Liver (tissue), 9 donors: Measurements from ENCODE around the gene CNOT3. TPM values are rescaled to one million over a fixed set of nuclear protein-coding genes. Genes with fewer than 3 reads are reported as not detected.
A peak's percentile ranks its signal among the peaks of the same experiment; 100 is the strongest.

Experiments used
- DNase-seq: peaks from one replicate; pipeline ENCODE4 v3.0.0-alpha.2; 2017; ENCODE audit warnings: low spot score
- H3K27ac ChIP-seq, 2 donors: one replicate each; pipeline ENCODE4 v1.7.0; 2013; ENCODE audit warnings: inconsistent platforms in 2 of 2, low read length in 2 of 2, control low read depth in 1 of 2, low read depth in 1 of 2, mild to moderate bottlenecking in 1 of 2
- H3K27me3 ChIP-seq, 4 donors: one replicate each; pipeline versions ENCODE4 v1.6.1 to v1.7.0; 2013; ENCODE audit warnings: low read length in 3 of 4, inconsistent platforms in 1 of 4, mild to moderate bottlenecking in 1 of 4, moderate library complexity in 1 of 4; ENCODE audit not compliant: control insufficient read depth in 4 of 4, insufficient read depth in 4 of 4
- H3K36me3 ChIP-seq, 4 donors: one replicate each; pipeline versions ENCODE4 v1.6.1 to v1.7.0; 2013; ENCODE audit warnings: low read length in 3 of 4, mild to moderate bottlenecking in 3 of 4, low read depth in 1 of 4, moderate library complexity in 1 of 4; ENCODE audit not compliant: control insufficient read depth in 4 of 4, insufficient read depth in 3 of 4
- H3K4me1 ChIP-seq, 4 donors: one replicate each; pipeline versions ENCODE4 v1.6.1 to v1.7.0; 2013; ENCODE audit warnings: low read length in 3 of 4, mild to moderate bottlenecking in 3 of 4, moderate library complexity in 1 of 4; ENCODE audit not compliant: control insufficient read depth in 4 of 4, insufficient read depth in 4 of 4
- H3K4me3 ChIP-seq, 3 donors: one replicate each; pipeline versions ENCODE4 v1.6.1 to v1.7.0; 2013; ENCODE audit warnings: low read length in 3 of 3, control low read depth in 1 of 3, low read depth in 1 of 3, mild to moderate bottlenecking in 1 of 3
- H3K9ac ChIP-seq, 2 donors: one replicate each; pipeline ENCODE4 v1.7.0; 2013; ENCODE audit warnings: low read length in 2 of 2, mild to moderate bottlenecking in 2 of 2, moderate library complexity in 2 of 2, control low read depth in 1 of 2, low read depth in 1 of 2
- H3K9me3 ChIP-seq, 4 donors: one replicate each; pipeline versions ENCODE4 v1.6.1 to v1.7.0; 2013; ENCODE audit warnings: low read length in 3 of 4; ENCODE audit not compliant: control insufficient read depth in 4 of 4
- ATF3 ChIP-seq: IDR thresholded peaks from 2 replicates; pipeline ENCODE4 v1.6.1; 2016; ENCODE audit warnings: antibody characterized with exemption
- CTCF ChIP-seq: fragments of 150-350 bp; IDR thresholded peaks from 2 replicates; pipeline ENCODE4 v1.5.1; 2017; ENCODE audit warnings: improper control_type of control experiment, low read depth, low read length; ENCODE audit not compliant: missing input control
- EGR1 ChIP-seq, 2 donors: IDR thresholded peaks; 2 replicates each; pipeline ENCODE4 v1.6.1; 2016 to 2018; ENCODE audit warnings: antibody characterized with exemption in 2 of 2, low read depth in 2 of 2
- FOXA1 ChIP-seq: IDR thresholded peaks from 2 replicates; pipeline ENCODE4 v1.6.1; 2016; ENCODE audit warnings: antibody characterized with exemption
- FOXA2 ChIP-seq: IDR thresholded peaks from 2 replicates; pipeline ENCODE4 v1.6.1; 2016; ENCODE audit warnings: antibody characterized with exemption
- GABPA ChIP-seq, 2 donors: IDR thresholded peaks in 1 of 2; conservative IDR thresholded peaks in 1 of 2; 2 replicates each; pipeline ENCODE4 v1.6.1; 2016; ENCODE audit warnings: antibody characterized with exemption in 2 of 2, mild to moderate bottlenecking in 1 of 2, moderate library complexity in 1 of 2
- HNF4A ChIP-seq, 2 donors: conservative IDR thresholded peaks; 2 replicates each; pipeline ENCODE4 v1.6.1; 2016; ENCODE audit warnings: antibody characterized with exemption in 2 of 2, mild to moderate bottlenecking in 2 of 2
- HNF4G ChIP-seq: IDR thresholded peaks from 2 replicates; pipeline ENCODE4 v1.6.1; 2016; ENCODE audit warnings: antibody characterized with exemption
- JUND ChIP-seq, 2 donors: IDR thresholded peaks; 2 replicates each; pipeline ENCODE4 v1.6.1; 2016; ENCODE audit warnings: antibody characterized with exemption in 2 of 2
- MAX ChIP-seq: IDR thresholded peaks from 2 replicates; pipeline ENCODE4 v1.6.1; 2016; ENCODE audit warnings: antibody characterized with exemption
- NR2F2 ChIP-seq: IDR thresholded peaks from 2 replicates; pipeline ENCODE4 v1.6.1; 2016; ENCODE audit warnings: antibody characterized with exemption
- RAD21 ChIP-seq, 2 donors: IDR thresholded peaks; 2 replicates each; pipeline ENCODE4 v1.6.1; 2016; ENCODE audit warnings: antibody characterized with exemption in 2 of 2, mild to moderate bottlenecking in 2 of 2
- REST ChIP-seq: IDR thresholded peaks from 2 replicates; pipeline ENCODE4 v1.6.1; 2016; ENCODE audit warnings: antibody characterized with exemption, mild to moderate bottlenecking
- RXRA ChIP-seq, 2 donors: IDR thresholded peaks; 2 replicates each; pipeline ENCODE4 v1.6.1; 2017 to 2018; ENCODE audit warnings: antibody characterized with exemption in 2 of 2, mild to moderate bottlenecking in 1 of 2
- SP1 ChIP-seq: IDR thresholded peaks from 2 replicates; pipeline ENCODE4 v1.6.1; 2018; ENCODE audit warnings: antibody characterized with exemption, mild to moderate bottlenecking
- TAF1 ChIP-seq: conservative IDR thresholded peaks from 2 replicates; pipeline ENCODE4 v1.6.1; 2016; ENCODE audit warnings: antibody characterized with exemption, mild to moderate bottlenecking
- YY1 ChIP-seq: IDR thresholded peaks from 2 replicates; pipeline ENCODE4 v1.6.1; 2016; ENCODE audit warnings: antibody characterized with exemption, mild to moderate bottlenecking
- ZBTB33 ChIP-seq: IDR thresholded peaks from 2 replicates; pipeline ENCODE4 v1.6.1; 2016; ENCODE audit warnings: antibody characterized with exemption
- WGBS: extraction: QIAGEN DNeasy Blood & Tissue Kit; methylation state at CpG from one replicate; pipeline ENCODE4 v1.1.7; 2013; 5-methylcytosine and 5-hydroxymethylcytosine counted together
- polyA plus RNA-seq, 2 donors: library from polyadenylated mRNA; stranded (reverse) in 1 of 2; unstranded in 1 of 2; fragments of 200-250 nt in 1 of 2; fragments of >200 nt in 1 of 2; fragmentation: Nextera tagmentation in 1 of 2; extraction: Ambion mirVana in 1 of 2; gene quantifications; one replicate each; pipeline versions ENCODE4 v1.2.1 to v1.2.3, GENCODE V29; 2013 to 2015
- total RNA-seq, 2 donors: library from RNA; depleted of rRNA; stranded (reverse); fragments of >200 nt; gene quantifications; one replicate each; pipeline ENCODE4 v1.2.3, GENCODE V29; 2014
- donor health status: healthy.
- donor health status: healthy.
- donor health status: healthy.
- donor health status: healthy.
- donor health status: healthy.

CNOT3 gene
- total and polyA plus RNA-seq, 4 donors, result 3.7 to 13.0 (median 9.1) TPM

- Histone ChIP-seq H3K9ac (peak overlapping the region; percentile 63 to 77), H3K4me1 (peaks cover 9 to 22% (median 15%) of the 10 kb centered on the region in 4 donors), H3K36me3 (peaks cover 4 to 17% (median 12%) of the 10 kb centered on the region in 4 donors), H3K27ac (peak overlapping the region; percentile 96 to 99), H3K4me3 (peak overlapping the region; percentile 51 to 78 (median 68)), H3K9me3 (no peaks in the 10 kb centered on the region), H3K27me3 (no peaks in the 10 kb centered on the region)
- peak; percentile 99 for DNase-seq
- under 1% methylated on average over 56 of the region's 56 CpGs for WGBS
- TF ChIP-seq FOXA1 (peak; percentile 31), SP1 (peak; percentile 71), MAX (no peak), RAD21 (IDR thresholded peaks at IDR 0.05) (no peak), YY1 (peak; percentile 71), CTCF (no peak), JUND (IDR thresholded peaks at IDR 0.05) (peak in 1 of 2 donors; percentile 56), ZBTB33 (peak; percentile 83), EGR1 (IDR thresholded peaks at IDR 0.05; ENCODE audit: low read depth in 2 of 2) (peak in 1 of 2 donors; percentile 7), REST (peak; percentile 9), TAF1 (no peak), FOXA2 (peak; percentile 13), RXRA (IDR thresholded peaks at IDR 0.05) (peak; percentile 27 to 55), HNF4A (conservative IDR thresholded peaks at IDR 0.05) (peak; percentile 42 to 51), ATF3 (no peak), HNF4G (peak; percentile 94), GABPA (IDR thresholded peaks at IDR 0.05 in 1 of 2, conservative IDR thresholded peaks at IDR 0.05 in 1 of 2) (peak; percentile 40 to 79), NR2F2 (peak; percentile 35)
Observed at GRCh38 chr19:54190503-54191010, 53.0 kb downstream of the CNOT3 start.
